Upper lobe of right lung (tissue), 1 donor: ENCODE data around the gene CNNM1. TPM values are rescaled to one million over a fixed set of nuclear protein-coding genes. Genes with fewer than 3 reads are reported as not detected.

Source experiments
- ATAC-seq: fragments of 200-7000 bp; cut with Tn5 transposase; one replicate; pipeline ENCODE4 v1.9.1; 2020; ENCODE audit warnings: mild to moderate bottlenecking, moderate library complexity
- DNase-seq: peaks from one replicate; pipeline ENCODE4 v3.0.0-alpha.2; 2020
- H3K27ac ChIP-seq: fragments of 200-600 bp; one replicate; pipeline ENCODE4 v1.8.0; 2022
- H3K27me3 ChIP-seq: fragments of 200-600 bp; one replicate; pipeline ENCODE4 v1.8.0; 2022; ENCODE audit warnings: mild to moderate bottlenecking
- H3K36me3 ChIP-seq: fragments of 200-600 bp; one replicate; pipeline ENCODE4 v1.8.0; 2022
- H3K4me1 ChIP-seq: fragments of 200-600 bp; one replicate; pipeline ENCODE4 v1.8.0; 2022
- H3K4me3 ChIP-seq: fragments of 200-600 bp; one replicate; pipeline ENCODE4 v1.8.0; 2022; ENCODE audit warnings: mild to moderate bottlenecking
- H3K9me3 ChIP-seq: fragments of 200-600 bp; one replicate; pipeline ENCODE4 v1.8.0; 2022
- intact Hi-C: fragments of 100-400 bp; cut with DNase I; formaldehyde crosslinking; loops from one replicate; pipeline ENCODE4 v1.11.0; 2022
- total RNA-seq: library from RNA; stranded (reverse); fragmentation: NEBNext Ultra II Directional; extraction: Animal tissue kit (Norgen Biotek cat#: 25700); gene quantifications from one replicate; pipeline ENCODE4 v1.2.1, GENCODE V29; 2021
- TF ChIP-seq, protein P1 (sequence below): fragments of 200-600 bp; IDR thresholded peaks from one replicate; pipeline ENCODE4 v1.8.0; 2022; ENCODE audit warnings: antibody characterized with exemption
- donor health status: DM: no; HTN: yes; CAD: no; lungs with severe emphysema.

CNNM1 gene
- total RNA-seq, 1 donor from 2014 or later = 0.69 TPM

DNA sequence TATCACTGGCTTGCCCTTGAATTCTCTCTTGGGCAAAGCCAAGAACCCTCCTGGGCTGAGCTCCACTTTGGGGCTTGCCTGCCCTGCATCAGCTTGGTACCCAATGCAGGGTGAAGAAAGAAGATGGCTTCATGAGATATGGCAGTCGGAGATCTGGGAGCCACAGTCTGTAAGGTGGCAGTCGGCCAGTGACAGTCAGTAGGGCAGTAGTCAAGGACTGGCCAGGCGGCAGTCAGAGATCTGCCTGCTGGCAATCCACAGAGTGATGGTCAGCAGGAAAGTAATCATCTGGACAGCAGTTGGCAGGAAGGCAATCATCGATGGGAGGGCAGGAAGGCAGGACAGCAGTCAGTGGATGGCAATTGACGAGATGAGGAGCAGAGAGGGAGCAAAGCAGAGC lies 32.6 kb upstream of the CNNM1 start:
- no peaks in the 10 kb centered on the region for H3K9me3 ChIP-seq

DNA sequence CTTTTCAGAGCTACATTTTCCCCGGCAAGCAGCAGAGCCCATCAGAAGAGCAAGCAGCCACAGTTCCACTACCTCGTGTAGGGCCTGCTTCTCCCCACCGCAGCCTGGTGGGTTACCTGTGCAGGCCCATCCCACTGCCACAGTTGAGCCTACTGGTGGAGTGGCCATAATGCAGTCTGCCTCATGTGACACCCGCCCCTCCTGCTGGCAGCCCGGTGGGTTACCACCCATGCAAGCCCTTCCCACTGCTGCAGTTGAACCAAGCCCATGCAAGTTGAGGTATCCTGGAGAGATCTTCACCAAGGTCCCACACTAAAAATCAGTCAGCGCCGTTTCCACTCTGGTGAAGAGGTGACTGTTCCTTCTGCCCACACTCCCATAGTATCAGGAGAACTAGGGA lies 32.1 kb upstream of the CNNM1 start:
- ATAC-seq (no peak), DNase-seq (no peak)
- H3K4me3 ChIP-seq = no peak overlapping the region

More for the DNA sequence above, 32.6 kb upstream of the CNNM1 start:
- intact Hi-C loops = no loop called here
- TF ChIP-seq, protein P1, sequence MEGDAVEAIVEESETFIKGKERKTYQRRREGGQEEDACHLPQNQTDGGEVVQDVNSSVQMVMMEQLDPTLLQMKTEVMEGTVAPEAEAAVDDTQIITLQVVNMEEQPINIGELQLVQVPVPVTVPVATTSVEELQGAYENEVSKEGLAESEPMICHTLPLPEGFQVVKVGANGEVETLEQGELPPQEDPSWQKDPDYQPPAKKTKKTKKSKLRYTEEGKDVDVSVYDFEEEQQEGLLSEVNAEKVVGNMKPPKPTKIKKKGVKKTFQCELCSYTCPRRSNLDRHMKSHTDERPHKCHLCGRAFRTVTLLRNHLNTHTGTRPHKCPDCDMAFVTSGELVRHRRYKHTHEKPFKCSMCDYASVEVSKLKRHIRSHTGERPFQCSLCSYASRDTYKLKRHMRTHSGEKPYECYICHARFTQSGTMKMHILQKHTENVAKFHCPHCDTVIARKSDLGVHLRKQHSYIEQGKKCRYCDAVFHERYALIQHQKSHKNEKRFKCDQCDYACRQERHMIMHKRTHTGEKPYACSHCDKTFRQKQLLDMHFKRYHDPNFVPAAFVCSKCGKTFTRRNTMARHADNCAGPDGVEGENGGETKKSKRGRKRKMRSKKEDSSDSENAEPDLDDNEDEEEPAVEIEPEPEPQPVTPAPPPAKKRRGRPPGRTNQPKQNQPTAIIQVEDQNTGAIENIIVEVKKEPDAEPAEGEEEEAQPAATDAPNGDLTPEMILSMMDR = no peak
- H3K27ac ChIP-seq = no peak overlapping the region
- H3K4me1 ChIP-seq = peaks cover 8% of the 10 kb centered on the region
- no peak overlapping the region for H3K4me3 ChIP-seq
- DNase-seq = no peak
- no peak for ATAC-seq
- H3K36me3 ChIP-seq = no peaks in the 10 kb centered on the region
- no peaks in the 10 kb centered on the region for H3K27me3 ChIP-seq

DNA sequence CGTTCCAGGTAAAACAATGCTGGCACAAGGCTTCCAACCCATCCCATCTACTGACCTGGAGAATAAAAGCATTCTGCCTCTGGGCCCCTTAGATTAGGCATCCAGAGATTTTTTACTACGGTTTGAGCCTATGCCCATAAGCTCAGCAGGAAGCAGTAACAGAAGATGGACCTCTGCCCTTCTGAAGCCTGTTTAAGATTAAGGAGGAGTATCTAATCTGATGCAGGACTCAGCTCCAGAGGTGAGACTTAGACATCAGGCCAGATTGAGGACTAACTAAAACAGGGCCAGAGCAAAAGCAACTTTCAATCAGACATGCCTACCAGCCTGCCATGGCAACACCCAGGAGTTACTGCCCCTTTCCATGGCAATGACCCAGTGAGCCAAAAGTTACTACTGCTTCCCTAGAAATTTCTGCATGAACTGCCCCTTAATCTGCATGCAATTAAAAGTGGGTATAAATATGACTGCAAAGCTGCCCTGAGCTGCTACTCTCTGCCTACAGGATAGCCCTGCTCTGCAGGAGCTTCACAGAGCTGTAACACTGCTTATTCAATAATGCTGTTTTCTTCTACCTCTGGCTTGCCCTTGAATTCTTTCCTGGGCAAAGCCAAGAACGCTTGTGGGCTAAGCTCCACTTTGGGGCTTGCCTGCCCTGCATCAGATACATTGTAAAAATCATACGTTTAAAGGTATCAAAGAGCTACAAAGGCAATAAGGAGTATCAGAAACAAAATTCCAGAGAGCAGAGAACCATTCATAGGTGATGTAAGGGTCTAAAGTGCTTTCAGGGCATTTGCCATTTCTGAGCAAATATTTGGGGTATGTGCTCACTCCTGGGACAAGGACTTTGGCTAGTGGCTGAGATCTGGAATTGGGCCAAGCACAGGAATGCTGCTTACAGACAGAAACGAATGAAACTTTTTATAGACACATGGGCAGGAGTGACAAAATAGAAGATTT lies 25.0 kb upstream of the CNNM1 start:
- no peak overlapping the region for H3K4me3 ChIP-seq
- ATAC-seq = peak; percentile 80
- TF ChIP-seq, protein P1 = no peak
- intact Hi-C loops = no loop called here
- H3K27me3 ChIP-seq = no peaks in the 10 kb centered on the region
- H3K36me3 ChIP-seq = no peaks in the 10 kb centered on the region
- peaks cover 5% of the 10 kb centered on the region for H3K4me1 ChIP-seq
- H3K27ac ChIP-seq = no peak overlapping the region
- H3K9me3 ChIP-seq = peaks cover 3% of the 10 kb centered on the region
- no peak for DNase-seq

More for the DNA sequence above, 32.1 kb upstream of the CNNM1 start:
- H3K36me3 ChIP-seq = no peaks in the 10 kb centered on the region
- no peaks in the 10 kb centered on the region for H3K27me3 ChIP-seq
- intact Hi-C loops = no loop called here
- no peak overlapping the region for H3K27ac ChIP-seq
- H3K4me1 ChIP-seq = peaks cover 5% of the 10 kb centered on the region
- TF ChIP-seq, protein P1 = no peak
- H3K9me3 ChIP-seq = no peaks in the 10 kb centered on the region

DNA sequence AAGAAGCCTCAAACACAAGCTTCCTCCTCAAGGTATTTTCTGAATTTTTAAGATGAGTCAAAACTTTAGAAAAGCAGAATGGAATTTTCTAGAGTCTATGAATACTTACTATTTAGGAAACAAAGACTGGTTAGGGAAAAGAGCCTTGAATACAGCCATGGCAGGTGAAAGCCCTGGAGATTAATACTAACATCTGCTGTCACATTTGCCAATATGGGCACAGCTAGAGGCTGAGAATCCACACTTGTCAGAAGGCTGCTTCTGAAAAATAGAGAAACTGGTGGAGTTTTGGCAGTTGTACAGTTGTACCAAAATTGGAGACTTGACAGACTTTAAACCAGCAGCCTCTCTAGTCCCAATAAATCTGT lies 24.3 kb upstream of the CNNM1 start:
- DNase-seq (no peak), ATAC-seq (no peak)
- Histone ChIP-seq H3K4me1 (peaks cover 5% of the 10 kb centered on the region), H3K36me3 (no peaks in the 10 kb centered on the region), H3K4me3 (no peak overlapping the region), H3K9me3 (peaks cover 8% of the 10 kb centered on the region), H3K27ac (no peak overlapping the region), H3K27me3 (no peaks in the 10 kb centered on the region)
- intact Hi-C loops = no loop called here
- TF ChIP-seq, protein P1 = no peak

DNA sequence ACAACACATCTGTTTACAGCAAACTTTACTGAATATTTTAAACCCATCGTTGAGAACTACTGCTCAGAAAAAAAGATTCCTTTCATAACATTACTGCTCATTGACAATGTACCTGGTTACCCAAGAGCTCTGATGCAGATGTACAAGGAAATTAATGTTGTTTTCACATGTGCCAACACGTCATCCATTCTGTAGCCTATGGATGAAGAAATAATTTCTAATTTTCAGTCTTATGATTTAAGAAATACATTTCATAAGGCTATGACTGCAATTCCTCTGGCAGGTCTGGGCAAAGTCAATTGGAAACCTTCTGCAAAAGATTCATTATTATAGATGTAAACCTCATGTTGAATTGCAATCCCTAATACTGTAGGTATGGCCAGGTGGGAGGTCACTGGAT lies 16.7 kb upstream of the CNNM1 start:
- no peak for DNase-seq
- ATAC-seq = no peak
- Histone ChIP-seq H3K27me3 (no peaks in the 10 kb centered on the region), H3K4me3 (no peak overlapping the region), H3K27ac (no peak overlapping the region), H3K4me1 (no peaks in the 10 kb centered on the region), H3K36me3 (no peaks in the 10 kb centered on the region), H3K9me3 (peaks cover 8% of the 10 kb centered on the region)
- intact Hi-C loops = no loop called here
- TF ChIP-seq, protein P1 = no peak
